GM18951 (cell line): ENCODE results near the gene ORMDL3.

Experiments used
- POLR2A ChIP-seq: IDR thresholded peaks from 4 replicates; pipeline ENCODE4 v1.6.1; 2011; ENCODE audit warnings: mild to moderate bottlenecking; ENCODE audit not compliant: insufficient read length, insufficient read depth; ENCODE audit errors: extremely low read depth
- in situ Hi-C: fragments of 300-500 bp; cut with MboI; formaldehyde crosslinking; loops from one replicate; pipeline ENCODE4 v1.12.0; 2022; ENCODE audit warnings: low sequenced_read_pairs, mixed read lengths, inconsistent platforms; ENCODE audit not compliant: unreplicated experiment

The ORMDL3 gene

GRCh38 chr17:39939588-39940419, 12.4 kb upstream of the ORMDL3 start:
- no peak for TF ChIP-seq POLR2A
- in situ Hi-C loops = no loop called here

- in situ Hi-C loops = no loop called here
- no peak for TF ChIP-seq POLR2A
Observed at GRCh38 chr17:39939106-39939505, 11.7 kb upstream of the ORMDL3 start.

- TF ChIP-seq POLR2A = no peak
- in situ Hi-C loops = no loop called here
Observed at GRCh38 chr17:39938140-39938869, 10.9 kb upstream of the ORMDL3 start.

GRCh38 chr17:39937447-39937846, 10.0 kb upstream of the ORMDL3 start:
- no peak for TF ChIP-seq POLR2A
- in situ Hi-C loops = no loop called here

GRCh38 chr17:39935909-39936308, 8.5 kb upstream of the ORMDL3 start:
- TF ChIP-seq POLR2A = no peak
- in situ Hi-C loops = no loop called here

- in situ Hi-C loops = no loop called here
- no peak for TF ChIP-seq POLR2A
Observed at GRCh38 chr17:39934324-39934723, 6.9 kb upstream of the ORMDL3 start.

GRCh38 chr17:39933912-39934311, 6.5 kb upstream of the ORMDL3 start:
- no peak for TF ChIP-seq POLR2A
- in situ Hi-C loops = no loop called here

GRCh38 chr17:39929646-39930407, 2.4 kb upstream of the ORMDL3 start:
- in situ Hi-C loops = no loop called here

GRCh38 chr17:39928858-39929645, 1.7 kb upstream of the ORMDL3 start:
- no peak for TF ChIP-seq POLR2A
- in situ Hi-C loops = no loop called here

More at GRCh38 chr17:39929646-39930407, 2.4 kb upstream of the ORMDL3 start:
- no peak for TF ChIP-seq POLR2A

- no peak for TF ChIP-seq POLR2A
- in situ Hi-C loops = no loop called here
Observed at GRCh38 chr17:39927929-39928857, 792 bp upstream of the ORMDL3 start.

GRCh38 chr17:39926588-39927100, 757 bp downstream of the ORMDL3 start:
- peak; percentile 30 for TF ChIP-seq POLR2A
- in situ Hi-C loops = no loop called here
